Mucosa of stomach (tissue), 1 donor: ENCODE data around the gene SLC30A7.

Experiments
- H3K27me3 ChIP-seq: one replicate; pipeline ENCODE4 v1.7.0; 2013; ENCODE audit warnings: mild to moderate bottlenecking, low read length; ENCODE audit not compliant: control insufficient read depth, insufficient read depth
- H3K36me3 ChIP-seq: one replicate; pipeline ENCODE4 v1.7.0; 2013; ENCODE audit warnings: low read length; ENCODE audit not compliant: control insufficient read depth, insufficient read depth
- H3K4me1 ChIP-seq: one replicate; pipeline ENCODE4 v1.7.0; 2013; ENCODE audit warnings: mild to moderate bottlenecking, low read length; ENCODE audit not compliant: control insufficient read depth, insufficient read depth
- H3K4me3 ChIP-seq: one replicate; pipeline ENCODE4 v1.7.0; 2013; ENCODE audit warnings: low read length
- H3K9ac ChIP-seq: one replicate; pipeline ENCODE4 v1.7.0; 2013; ENCODE audit warnings: mild to moderate bottlenecking, low read length, moderate library complexity
- H3K9me3 ChIP-seq: one replicate; pipeline ENCODE4 v1.7.0; 2013; ENCODE audit warnings: mild to moderate bottlenecking, low read length, moderate library complexity; ENCODE audit not compliant: control insufficient read depth
- donor health status: Pancreatic carcinoma.

Gene SLC30A7

GRCh38 chr1:101026430-101026788 is 130.5 kb downstream of the SLC30A7 start:
- Histone ChIP-seq H3K9ac (peak overlapping the region; percentile 64), H3K27me3 (no peaks in the 10 kb centered on the region), H3K4me1 (peaks cover 4% of the 10 kb centered on the region), H3K9me3 (no peaks in the 10 kb centered on the region), H3K4me3 (peak overlapping the region; percentile 58), H3K36me3 (no peaks in the 10 kb centered on the region)

GRCh38 chr1:101027194-101027772 is 131.4 kb downstream of the SLC30A7 start:
- Histone ChIP-seq H3K27me3 (no peaks in the 10 kb centered on the region), H3K36me3 (no peaks in the 10 kb centered on the region), H3K9me3 (no peaks in the 10 kb centered on the region), H3K4me3 (no peak overlapping the region), H3K4me1 (peaks cover 4% of the 10 kb centered on the region), H3K9ac (no peak overlapping the region)

- Histone ChIP-seq H3K9me3 (no peaks in the 10 kb centered on the region), H3K4me1 (peaks cover 4% of the 10 kb centered on the region), H3K36me3 (no peaks in the 10 kb centered on the region)
Measured at GRCh38 chr1:101028466-101028865, 132.6 kb downstream of the SLC30A7 start.

GRCh38 chr1:101029184-101029583 is 133.3 kb downstream of the SLC30A7 start:
- no peak overlapping the region for H3K4me3 ChIP-seq
- H3K4me1 ChIP-seq, result peaks cover 4% of the 10 kb centered on the region
- H3K9ac ChIP-seq, result no peak overlapping the region
- no peaks in the 10 kb centered on the region for H3K9me3 ChIP-seq
- H3K36me3 ChIP-seq, result no peaks in the 10 kb centered on the region
- no peaks in the 10 kb centered on the region for H3K27me3 ChIP-seq

More at GRCh38 chr1:101028466-101028865, 132.6 kb downstream of the SLC30A7 start:
- no peaks in the 10 kb centered on the region for H3K27me3 ChIP-seq
- H3K9ac ChIP-seq, result no peak overlapping the region
- H3K4me3 ChIP-seq, result no peak overlapping the region

- Histone ChIP-seq H3K4me3 (no peak overlapping the region), H3K4me1 (no peaks in the 10 kb centered on the region), H3K9me3 (no peaks in the 10 kb centered on the region), H3K36me3 (no peaks in the 10 kb centered on the region), H3K9ac (no peak overlapping the region), H3K27me3 (no peaks in the 10 kb centered on the region)
Measured at GRCh38 chr1:101030881-101031280, 135.0 kb downstream of the SLC30A7 start.
